Measurements from ENCODE around the gene RPS2.

The RPS2 gene

DNA sequence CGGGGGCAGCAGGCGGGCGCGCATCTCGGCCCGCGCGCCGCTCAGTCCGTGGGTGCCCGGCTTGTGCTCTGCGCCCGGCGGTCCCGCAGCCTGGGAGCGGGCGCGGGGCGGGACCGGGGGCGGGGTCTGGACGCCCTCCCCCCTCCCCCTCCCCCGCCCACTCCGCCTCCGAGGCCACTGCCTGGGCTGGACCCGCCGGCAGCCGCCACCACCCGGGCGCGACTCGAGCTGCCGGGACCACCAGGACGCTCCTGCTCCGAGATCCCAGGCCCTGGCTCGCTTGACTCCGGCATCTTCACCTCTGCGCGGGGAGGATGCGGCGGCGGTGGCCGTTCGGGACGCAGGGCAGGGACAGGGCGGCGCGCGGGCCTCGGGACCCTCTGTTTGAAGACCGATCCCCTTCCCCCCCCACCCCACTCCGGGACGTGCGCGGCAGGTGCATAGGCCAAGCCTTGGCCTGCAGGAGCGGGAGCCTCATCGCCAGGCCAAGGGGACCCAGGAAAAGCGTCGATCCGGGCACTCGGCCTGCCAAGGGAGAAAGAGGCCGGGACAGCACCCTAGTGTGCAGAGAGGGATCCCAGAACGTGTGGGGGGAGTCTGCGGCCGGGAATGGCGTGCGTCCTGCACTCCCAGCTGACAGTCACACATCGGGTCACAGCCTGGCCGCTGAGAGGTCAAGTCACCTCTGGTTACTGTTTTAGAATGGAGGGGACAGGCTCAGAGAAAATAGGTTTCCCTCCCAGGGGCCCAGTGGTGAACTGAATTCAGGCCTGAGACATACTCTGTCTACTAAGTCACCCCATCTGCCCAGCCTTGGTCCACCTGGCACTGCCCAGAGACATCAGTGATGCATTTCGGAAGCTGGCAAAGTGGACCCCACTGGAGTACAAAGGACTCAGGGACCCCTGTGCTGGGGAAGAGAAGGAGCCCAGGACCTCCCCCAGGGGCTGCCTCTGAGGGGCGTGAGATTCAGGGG is 46.0 kb downstream of the RPS2 start, which contains the start of gene HS3ST6:
Gene HS3ST6 (minus strand): TSS at position 65 of the 976 bp plus-strand sequence. CDS start 92 bp downstream, outside the sequence.
- DNase-seq (ENCODE audit: low spot score) = no peak

- no peak for DNase-seq (ENCODE audit: low spot score)
Observed at GRCh38 chr16:1917665-1918350, 46.8 kb downstream of the RPS2 start.

DNA sequence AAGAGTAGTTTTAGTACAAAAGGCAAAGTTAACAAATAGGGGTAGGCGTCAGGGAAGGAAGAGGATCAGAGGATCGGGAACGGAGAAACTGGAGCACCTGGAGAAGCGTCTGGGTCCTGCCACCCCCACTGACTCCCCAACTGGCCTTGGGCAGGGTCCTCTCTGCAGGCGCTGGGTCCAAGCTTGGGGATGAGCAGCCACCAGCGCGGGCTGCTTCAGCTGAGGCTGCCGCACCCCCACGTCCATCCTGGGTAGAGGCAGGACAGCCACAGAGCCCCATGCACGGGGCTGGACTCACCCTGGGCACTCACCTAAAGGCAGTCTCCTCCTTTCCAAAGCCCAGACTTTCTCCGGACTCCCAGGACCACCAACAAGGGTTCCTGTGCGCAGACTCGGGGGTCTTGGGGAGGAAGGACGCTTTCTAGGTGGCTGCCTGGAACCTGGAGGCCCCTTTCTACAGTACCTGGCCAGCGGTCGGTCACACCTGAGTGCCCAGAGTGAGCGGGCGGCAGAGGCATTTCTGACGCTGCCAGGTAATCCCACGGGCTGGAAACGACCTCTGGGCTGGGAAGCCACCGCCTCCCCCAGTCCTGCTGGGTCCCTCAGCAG is 47.5 kb downstream of the RPS2 start:
- DNase-seq (ENCODE audit: low spot score) = no peak

DNA sequence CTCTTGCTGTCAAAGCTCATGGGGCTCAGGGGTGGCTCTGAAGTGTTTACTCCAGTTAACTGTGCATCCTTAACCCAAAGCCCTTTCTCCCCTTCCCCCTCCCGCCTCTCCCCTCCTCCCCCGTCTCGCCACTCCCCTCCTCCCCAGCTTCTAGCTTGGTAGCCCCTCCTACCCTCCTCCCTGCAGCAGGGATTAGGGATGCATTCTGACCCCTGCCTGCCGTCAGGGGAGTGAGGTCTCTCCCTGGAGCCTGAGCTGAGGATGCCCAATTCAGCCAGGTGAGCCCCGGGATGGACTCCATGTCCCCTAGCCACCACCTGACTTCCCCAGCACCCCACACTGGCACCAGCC is 48.0 kb downstream of the RPS2 start:
- DNase-seq (ENCODE audit: low spot score) = no peak

GRCh38 chr16:1915732-1916639 is 48.6 kb downstream of the RPS2 start:
- no peak for DNase-seq (ENCODE audit: low spot score)

GRCh38 chr16:1914988-1915387 is 49.6 kb downstream of the RPS2 start:
- DNase-seq (ENCODE audit: low spot score) = no peak

GRCh38 chr16:1914084-1914608 is 50.5 kb downstream of the RPS2 start:
- DNase-seq (ENCODE audit: low spot score) = no peak

GRCh38 chr16:1913327-1914083 is 51.1 kb downstream of the RPS2 start:
- no peak for DNase-seq (ENCODE audit: low spot score)

DNA sequence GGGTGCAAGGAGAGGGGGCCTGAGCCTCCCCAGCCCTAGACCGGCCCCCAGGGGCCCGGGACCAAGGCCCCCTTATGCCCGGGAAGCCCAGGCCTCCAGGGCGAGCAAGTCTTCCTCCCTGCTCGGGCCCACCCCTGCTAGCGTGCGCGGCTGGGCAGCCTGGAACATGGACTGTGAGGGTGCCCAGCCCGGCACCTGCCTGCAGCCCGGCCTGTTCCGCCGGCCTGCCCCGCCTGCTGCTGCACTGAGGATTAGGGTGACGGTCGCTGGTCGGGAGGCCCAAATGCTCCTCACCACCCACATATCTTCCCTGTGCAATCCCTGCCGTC is 52.4 kb downstream of the RPS2 start:
- no peak for DNase-seq (ENCODE audit: low spot score)
